Dermis microvascular lymphatic vessel endothelial cell (primary cell): Measurements from ENCODE around the gene USP7. TPM values are rescaled to one million over a fixed set of nuclear protein-coding genes. Genes with fewer than 3 reads are reported as not detected.

Experiments used
- DNase-seq, 2 donors: peaks; one replicate each; pipeline versions ENCODE4 v3.0.0 to v3.0.0-alpha.2; 2010; ENCODE audit warnings: low read depth in 2 of 2
- total RNA-seq: library from RNA; depleted of rRNA; stranded (reverse); fragments of >200 nt; gene quantifications from 2 replicates; pipeline ENCODE4 v1.2.1, GENCODE V29; 2014

USP7 gene
- total RNA-seq, 1 donor from 2014 or later, result 42.0 TPM

DNA sequence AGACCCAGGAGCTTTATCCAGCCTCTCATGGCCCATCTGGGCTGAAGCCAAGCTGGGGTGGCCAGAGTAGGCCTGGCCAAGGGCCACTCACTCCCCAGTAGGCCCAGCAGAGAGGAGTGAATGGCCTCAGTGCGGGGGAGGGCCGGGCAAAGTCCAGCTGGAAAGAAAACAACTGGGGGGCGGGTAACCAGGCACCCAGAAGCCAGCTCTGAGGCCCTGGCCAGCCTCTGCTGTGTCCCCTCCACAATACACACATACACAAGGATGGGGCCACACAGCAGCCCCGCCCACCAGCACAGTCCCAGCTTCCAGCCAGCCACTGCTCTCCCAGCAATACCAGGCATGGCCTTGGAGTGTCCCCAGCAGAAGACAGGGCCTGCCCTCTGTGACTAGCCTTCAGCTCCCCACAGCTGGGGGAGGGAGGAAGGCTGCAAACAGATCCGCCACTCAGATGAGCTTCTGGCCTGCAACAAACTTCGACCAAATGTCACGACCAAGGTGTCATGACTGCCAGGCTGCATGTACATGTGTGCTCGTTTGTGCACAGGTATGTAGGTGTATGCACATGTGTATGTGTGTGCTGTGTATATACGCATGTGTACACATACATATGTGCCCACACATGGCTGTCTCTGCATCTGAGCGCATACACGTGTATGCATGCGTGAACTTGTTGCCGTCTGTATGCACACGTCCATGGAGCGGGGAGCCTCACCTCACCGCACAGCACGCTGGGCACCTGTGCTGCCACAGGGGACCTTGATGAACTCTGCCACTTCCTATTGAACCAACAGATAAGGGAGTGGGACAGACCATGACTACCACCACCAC lies 99.9 kb downstream of the USP7 start:
- DNase-seq, result no peak

DNA sequence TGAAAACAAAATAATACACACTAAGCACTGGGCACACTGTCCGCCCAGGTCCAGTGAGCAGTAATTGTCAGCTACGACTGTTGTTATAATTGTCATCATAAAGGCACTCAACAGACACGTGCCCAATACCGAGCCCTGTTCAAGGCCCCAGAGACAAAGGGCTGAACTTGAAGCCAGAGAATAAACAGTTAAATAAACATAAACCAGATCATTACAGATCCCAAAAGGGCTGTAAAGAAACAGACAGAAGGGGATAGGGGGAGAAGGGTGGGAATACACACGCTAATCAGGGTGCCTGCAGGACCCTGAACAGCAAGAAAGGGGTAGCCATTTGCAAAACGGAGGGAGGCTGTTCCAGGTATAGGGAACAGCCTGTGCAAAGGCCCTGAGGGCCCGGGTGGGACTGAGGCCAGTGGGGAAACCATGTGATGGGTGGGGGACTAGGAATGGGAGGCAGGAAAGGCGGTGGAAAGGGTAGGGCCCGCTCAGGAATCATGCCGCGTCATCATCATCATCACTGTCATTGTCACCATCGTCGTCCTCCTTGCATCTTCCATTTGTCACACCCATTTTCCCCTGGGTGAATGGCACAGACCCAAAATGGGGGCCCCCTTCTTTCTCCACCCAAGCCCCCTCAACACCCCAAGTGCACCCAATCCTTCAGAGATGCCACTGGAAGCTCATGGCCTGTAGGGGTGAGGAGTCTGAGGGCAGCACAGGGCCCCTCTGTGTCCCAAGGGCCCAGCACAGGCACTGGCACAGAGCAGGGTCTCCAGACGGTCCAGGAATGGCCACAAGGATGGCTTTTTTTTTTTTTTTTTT lies 101.2 kb downstream of the USP7 start:
- no peak for DNase-seq

DNA sequence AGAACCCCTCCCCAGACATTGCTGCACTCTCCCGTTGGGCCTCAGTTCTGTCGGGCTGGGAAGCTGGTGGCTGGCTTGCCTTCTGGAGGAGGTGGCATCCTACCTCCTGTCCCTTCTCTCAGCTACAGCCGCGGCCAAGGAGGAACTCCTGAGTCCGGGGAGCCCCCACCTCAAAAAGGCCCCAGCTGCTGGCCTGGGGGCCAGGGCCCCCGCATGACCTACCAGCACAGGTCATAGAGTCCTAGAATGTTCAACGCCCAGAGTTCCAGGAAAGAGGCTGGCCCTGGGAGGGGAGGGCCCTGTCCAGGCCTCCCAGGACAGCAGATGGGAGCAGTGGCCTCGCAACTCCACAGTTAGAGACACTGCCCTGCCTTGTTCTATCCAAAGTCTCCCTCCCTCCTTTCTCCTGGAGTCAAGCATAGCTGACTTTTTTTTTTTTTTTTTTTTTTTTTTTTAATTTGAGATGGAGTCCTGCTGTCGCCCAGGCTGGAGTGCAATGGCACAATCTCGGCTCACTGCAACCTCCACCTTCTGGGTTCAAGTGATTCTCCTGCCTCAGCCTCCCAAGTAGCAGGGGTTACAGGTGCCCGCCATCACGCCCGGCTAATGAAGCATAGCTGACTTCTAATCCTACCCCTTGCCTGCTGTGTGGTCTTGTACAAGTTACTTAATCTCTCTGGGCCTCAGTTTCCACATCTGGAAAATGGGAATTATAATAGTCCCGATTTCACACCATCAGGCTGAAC lies 102.0 kb downstream of the USP7 start:
- no peak for DNase-seq

DNA sequence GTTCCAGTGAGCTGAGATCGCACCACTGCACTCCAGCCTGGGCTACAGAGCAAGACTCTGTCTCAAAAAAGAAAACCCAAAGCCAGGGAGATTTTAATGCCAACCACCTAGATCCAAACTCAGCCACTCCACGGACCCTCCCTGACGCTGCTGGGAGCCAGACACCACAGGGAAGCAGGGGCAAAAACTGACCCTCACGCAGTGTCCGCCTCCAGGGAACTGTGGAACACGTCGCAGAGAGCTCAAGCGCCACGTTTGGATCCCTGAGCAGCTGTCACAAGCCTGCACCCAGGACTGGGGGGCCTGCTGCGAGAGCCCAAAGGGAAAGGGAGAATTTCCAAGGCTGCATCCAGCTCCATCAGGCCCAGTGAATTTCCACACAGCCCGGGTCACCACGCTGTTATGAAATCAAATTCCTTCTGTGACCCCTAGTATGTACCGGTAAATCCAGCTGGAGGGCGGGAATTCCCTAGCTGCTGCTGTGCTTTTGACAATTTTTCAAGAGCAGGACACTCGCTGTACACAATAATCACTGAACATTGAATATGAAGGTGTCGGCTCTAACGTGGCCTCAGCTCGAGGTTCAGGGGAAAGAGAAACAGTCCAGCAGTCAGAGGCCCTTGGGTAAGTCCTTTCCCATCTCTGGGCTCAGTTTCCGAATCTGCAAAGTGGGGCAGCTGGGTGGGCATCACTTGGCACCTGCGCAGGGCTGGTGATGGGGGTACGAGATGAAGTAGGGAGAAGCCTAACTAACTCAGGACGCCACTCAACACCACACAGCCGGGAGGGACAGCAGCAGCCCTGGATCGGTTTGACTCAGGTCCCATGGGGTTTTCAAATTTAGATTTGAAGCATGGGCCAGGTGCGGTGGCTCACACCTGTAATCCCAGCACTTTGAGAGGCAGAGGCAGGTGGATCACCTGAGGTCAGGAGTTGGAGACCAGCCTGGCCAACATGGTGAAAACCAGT lies 103.5 kb downstream of the USP7 start:
- peak; percentile 65 to 72 for DNase-seq

DNA sequence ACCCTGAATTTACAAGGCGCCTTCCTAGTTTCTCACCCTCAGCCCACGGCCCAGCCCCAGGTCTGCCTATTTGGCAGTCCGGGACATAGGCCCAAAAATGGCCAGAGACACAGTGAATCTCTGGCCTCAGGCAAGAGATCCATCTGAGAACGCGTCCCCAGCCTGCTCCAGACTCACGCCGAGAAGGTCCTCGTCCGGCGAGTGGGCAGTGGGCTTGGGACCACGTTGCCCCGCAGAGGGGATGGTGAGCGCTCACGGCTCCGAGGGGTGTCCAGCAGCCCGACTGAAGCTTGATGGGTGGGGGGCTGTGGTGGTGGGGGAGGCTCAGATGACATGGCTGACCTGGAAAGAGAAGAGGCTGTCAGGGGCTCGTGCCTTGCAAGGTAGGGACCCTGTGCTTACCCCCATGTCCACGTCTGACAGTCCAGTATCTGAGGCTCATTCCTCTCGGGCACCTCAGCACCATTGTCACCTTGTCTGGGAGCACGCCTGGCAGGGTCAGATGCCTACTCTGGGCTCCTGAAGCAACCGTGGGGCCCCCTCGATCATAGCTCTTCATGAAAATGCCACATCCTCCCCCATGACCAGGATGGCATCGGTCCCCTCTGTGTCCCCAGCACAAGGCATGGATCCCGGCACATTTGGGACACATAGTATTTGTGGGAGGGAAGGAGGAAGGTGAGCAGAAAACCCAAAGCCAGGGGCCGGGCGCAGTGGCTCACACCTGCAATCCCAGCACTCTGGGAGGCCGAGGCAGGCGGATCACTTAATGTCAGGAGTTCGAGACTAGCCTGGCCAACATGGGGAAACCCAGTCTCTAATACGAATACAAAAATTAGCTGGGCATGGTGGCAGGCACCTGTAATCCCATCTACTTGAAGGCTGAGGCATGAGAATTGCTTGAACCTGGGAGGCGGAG lies 104.5 kb downstream of the USP7 start:
- no peak for DNase-seq

DNA sequence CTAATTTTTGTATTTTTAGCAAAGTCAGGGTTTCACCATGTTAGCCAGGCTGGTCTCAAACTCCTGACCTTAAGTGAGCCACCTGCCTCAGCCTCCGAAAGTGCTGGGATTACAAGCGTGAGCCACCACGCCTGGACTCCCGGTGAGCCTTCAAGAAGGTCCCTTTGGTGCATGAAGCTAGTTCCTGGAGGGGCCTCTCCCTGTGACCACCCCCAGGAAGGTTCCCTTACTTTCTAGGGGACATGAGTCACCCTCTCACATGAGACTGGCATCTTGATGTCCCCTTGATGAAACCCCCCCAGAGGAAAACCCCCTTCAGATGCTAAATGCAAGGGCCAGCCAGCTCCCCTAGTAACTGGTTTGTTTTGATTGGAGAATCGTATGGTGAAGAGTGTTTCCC lies 107.7 kb downstream of the USP7 start:
- DNase-seq, result no peak

GRCh38 chr16:8855051-8855786 lies 108.5 kb downstream of the USP7 start:
- no peak for DNase-seq

GRCh38 chr16:8854298-8854948 lies 109.3 kb downstream of the USP7 start:
- no peak for DNase-seq

DNA sequence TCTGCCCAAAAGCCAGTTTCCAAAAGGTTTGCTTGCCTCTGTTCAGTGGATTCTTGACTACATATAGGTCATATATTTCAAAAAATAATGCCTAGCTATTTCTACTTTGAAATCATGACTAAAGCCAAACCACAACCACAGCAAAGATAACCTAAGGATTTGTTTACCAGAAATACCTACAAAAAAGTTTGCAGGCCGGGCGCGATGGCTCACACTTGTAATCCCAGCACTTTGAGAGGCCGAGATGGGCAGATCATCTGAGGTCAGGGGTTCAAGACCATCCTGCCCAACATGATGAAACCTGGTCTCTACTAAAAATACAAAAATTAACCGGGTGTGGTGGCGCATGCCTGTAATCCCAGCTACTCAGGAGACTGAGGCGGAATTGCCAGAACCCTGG lies 110.1 kb downstream of the USP7 start:
- DNase-seq, result no peak

DNA sequence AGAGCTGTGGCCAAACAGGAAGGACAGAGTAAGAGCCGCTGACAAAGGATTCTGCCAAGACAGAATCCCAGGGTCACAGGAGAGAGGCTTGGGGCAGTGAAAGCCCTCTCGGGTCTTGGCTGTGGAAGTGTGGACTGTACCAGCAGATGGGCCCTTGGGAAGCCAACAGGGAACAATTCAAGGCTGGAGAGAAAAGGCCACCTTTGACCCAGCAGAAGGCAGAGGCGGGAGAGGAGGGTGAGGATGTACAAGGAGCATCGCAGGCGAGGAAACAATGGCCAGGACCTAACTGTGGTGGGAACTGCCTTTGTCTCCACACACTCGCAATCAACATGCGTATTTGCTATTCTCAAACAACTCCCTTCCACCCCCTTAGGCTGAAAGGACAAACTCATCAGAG lies 110.6 kb downstream of the USP7 start:
- no peak for DNase-seq

GRCh38 chr16:8852534-8852933 lies 111.2 kb downstream of the USP7 start:
- DNase-seq, result peak in 1 of 2 donors; percentile 0

GRCh38 chr16:8851761-8852403 lies 111.8 kb downstream of the USP7 start:
- peak in 1 of 2 donors; percentile 0 for DNase-seq

DNA sequence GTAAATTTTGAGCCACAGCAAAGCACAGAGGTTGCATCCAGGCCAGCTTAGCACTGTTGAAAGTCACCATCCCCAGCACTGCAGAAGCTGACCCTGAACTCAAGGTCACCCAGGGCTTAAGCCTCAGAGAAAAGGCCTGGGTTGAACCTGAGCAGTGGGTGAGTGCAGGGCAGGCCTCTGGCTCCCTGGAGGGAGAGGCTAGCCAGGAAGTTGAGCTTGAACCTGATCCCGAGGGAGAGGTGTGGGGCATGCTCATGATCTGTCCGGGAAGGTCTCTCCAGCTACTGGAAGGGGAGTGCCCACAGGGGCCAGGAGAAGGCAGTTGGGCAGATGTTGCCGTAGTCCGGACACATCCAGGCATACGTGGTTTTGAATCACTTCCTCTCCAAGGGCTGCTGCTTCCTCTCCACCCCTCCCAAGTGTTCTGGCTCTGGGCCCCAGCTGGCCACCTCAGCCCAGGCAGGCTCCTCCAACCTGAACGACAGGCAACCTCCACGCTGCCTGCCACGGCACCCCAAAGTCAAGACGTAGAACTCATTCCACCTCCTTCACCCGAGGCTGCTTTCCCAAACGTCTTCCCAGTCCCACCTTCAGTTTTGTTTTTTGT lies 113.3 kb downstream of the USP7 start:
- peak; percentile 73 to 94 for DNase-seq

GRCh38 chr16:8849411-8850011 lies 114.2 kb downstream of the USP7 start:
- DNase-seq, result peak in 1 of 2 donors; percentile 31

GRCh38 chr16:8848939-8849391 lies 114.7 kb downstream of the USP7 start:
- peak in 1 of 2 donors; percentile 59 for DNase-seq

DNA sequence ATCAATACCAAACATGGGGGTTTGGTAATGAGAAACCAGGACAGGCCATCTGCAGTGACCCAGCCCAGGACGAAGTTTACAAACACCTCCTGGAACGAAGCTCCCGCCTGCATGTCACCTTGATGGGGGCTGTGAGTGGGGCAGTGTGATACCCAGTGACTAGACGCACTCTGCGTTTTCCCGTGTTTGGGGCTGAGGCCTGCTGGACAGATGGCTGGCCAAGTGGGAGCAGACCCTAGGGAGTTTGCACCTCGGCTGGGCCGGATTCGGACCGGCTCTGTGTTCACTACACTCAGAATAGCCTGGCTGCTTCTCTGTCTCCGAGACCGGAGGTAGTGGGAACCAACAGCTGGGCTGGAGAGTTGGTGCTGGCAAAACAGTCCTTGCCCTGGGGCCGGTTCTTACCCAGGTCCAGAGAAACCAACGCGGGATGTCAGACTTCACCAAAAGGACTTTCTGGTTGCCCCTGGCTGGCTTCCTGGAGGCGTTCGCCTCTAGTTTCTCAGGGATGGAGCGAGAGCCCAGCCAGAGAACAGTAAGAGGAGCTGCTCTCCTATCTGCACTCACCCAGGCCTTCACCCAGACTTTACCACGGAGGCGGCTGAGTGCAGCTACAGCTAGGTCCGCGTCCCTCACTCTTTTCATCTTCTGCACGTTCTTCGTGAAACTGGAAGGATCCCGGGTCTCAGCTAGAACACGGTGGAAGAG lies 115.3 kb downstream of the USP7 start:
- DNase-seq, result no peak
